Fibroblast of the conjunctiva (primary cell): ENCODE data around the gene IMMP2L.
"Not testable (repeated sequence)": the region's sequence is repeated elsewhere in the genome, so short reads cannot be mapped to it uniquely, and the experiment has no call there.

Experiments
- DNase-seq: peaks from one replicate; pipeline ENCODE4 v3.0.0-alpha.2; 2010; ENCODE audit warnings: low read depth

The IMMP2L gene

DNA sequence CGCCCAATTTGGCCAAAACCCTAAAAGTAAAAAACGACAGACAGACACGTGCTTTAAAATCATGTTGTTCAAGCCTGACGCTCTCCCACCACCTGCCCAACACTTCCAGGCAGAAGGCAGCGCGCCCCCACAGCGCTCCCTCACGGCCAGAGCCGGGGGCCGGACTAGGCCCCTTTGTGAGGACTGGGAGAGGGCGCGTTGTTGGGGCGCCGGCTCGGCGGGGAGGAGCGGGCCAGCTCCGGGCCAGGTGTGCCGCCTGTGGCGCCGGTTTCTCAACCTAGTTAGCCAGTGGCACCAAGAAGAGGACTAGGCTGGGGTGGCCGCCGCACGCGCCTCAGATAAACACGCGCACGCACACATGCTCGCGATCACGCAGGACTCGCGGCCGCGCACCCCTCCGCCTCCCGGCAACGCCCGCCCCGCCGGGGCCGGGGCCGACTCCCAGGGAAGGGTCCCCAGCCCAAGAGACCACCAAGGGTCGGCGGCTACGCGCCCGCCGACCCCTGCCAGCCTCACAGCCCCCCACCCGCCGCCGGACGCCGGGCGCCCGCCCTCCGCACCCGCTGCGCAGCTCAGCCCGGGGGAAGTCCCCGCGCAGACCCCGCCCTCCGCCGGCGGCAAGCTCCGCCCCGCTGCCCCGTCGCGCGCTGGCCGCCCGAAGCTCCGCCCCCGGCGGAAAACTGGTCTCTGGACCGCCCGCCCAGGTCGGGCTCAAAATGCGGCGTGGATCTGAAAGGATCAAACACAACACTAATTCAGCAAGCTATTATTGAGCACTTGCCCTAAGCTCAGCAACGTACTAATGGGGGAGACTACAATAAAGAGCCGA, at the start of gene IMMP2L:
Gene IMMP2L, minus strand, starts transcription at position 589 of the 829 bp plus-strand sequence.
- peak; percentile 63 for DNase-seq

DNA sequence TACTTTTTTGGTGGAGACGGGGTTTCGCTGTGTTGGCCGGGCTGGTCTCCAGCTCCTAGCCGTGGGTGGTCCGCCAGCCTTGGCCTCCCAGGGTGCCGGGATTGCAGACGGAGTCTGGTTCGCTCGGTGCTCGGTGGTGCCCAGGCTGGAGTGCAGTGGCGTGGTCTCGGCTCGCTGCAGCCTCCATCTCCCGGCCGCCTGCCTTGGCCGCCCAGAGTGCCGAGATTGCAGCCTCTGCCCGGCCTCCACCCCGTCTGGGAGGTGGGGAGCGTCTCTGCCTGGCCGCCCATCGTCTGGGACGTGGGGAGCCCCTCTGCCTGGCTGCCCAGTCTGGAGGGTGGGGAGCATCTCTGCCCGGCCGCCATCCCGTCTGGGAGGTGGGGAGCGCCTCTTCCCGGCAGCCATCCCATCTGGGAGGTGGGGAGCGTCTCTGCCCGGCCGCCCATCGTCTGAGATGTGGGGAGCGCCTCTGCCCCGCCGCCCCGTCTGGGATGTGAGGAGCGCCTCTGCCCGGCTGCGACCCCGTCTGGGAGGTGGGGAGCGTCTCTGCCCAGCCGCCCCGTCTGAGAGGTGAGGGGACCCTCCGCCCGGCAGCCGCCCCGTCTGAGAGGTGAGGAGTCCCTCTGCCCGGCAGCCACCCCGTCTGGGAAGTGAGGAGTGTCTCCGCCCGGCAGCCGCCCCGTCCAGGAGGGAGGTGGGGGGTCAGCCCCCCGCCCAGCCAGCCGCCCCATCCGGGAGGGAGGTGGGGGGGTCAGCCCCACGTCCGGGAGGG, 47.4 kb upstream of the IMMP2L start:
- not testable (repeated sequence) for DNase-seq

DNA sequence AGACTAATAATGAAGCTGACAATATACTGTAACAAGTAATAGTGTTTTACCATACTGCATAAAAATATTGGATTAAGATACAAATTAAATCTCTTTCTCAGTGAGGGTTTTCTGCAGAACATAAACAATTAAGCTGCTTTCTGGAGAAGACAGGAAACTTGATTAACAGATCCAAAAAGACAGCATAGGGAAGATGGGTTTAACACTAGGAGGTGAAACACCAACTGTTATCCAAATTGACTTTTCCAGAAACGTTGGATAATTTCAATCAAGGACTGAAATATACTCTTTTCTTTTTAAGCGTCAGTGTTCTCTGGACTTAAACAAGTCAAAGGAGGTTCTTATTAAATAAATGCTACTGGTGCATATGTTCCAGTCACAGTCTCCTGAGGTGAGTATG, 45.3 kb upstream of the IMMP2L start:
- no peak for DNase-seq

DNA sequence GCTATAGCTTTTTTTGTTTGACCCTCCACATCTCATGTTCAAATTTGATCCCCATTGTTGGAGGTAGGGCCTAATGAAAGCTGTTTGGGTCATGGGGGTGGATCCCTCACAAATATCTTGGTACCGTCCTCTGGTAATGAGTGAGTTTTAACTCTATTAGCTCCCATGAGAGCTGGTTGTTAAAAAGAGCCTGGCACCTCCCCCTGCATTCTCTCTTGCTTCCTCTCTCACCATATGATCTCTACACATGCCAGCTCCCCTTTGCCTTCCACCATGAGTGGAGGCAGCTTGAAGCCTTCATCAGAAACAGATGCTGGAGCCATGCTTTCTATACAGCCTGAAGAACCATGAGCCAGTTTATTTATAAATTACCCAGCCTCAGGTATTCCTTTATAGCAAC, 43.0 kb upstream of the IMMP2L start:
- peak; percentile 4 for DNase-seq

DNA sequence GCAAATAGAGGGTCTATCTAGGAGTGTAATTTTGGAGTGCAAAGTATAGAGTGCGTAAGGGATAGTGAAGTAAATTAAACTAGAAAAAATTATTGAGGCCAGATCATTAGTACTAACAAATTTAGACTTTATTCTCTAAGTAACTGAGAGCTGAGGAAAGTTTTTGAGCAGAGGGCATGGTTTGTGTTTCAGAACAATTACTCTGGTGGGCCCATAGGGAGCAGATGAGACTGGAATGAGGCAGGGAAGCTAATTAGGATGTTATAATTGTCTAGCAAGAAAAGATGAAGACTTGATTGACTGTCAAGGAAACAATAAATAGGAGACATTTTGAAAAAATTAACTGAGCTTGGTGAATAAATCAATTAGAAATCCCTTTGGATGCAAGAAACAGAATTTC, 37.8 kb upstream of the IMMP2L start:
- no peak for DNase-seq

DNA sequence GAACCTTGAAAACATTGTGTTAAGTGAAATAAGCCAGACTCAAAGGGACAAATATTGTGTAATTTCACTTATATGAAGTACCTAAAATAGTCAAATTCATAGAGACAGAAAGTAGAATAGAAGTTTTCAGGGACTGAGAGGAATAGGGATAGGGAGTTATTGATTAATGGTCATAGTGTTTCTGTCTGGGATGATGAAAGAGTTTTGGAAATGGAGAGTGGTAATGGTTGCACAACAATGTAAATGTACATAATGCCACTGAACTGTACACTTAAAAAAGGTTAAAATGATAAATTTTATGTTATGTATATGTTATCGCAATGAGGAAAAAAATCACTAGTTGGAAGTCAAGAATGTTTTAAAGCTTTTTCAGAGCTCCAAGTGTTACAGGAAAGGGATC, 33.5 kb upstream of the IMMP2L start:
- no peak for DNase-seq

DNA sequence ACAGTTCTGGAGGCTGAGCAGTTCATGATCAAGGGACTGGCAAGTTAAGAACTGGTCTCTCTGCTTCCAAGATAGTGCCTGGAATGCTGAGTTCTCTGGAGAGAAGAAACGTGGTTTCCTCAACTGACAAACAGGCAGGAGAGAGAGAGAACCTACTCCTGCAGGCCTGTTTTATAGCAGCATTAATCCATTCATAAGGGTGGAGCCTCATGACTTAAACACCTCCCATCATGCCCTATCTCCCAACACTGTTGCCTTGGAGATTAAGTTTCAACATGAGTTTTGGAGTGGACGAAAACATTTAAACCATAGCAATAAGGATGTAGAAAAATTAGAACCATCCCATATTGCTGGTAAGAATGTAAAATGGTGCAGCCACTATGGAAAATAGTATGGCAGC, 32.3 kb upstream of the IMMP2L start:
- DNase-seq: no peak

DNA sequence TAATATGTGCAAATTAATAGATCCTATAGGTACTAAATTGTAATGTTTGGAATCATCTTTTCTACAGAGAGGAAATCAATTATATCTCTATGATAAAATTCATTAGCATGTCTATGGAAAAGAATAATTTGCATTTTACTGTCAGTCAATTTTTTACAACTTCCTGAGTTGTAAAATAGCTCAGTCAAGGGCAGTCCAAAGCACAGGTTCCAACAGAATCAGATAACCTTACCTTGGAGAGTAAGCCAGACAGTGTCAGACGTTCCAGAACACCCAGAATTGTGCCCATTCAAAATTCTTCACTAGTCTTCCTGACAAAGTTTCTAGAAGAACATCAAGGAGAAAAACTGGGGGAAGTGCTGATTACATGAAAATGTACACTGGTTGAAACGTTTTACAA, 31.1 kb upstream of the IMMP2L start:
- no peak for DNase-seq

DNA sequence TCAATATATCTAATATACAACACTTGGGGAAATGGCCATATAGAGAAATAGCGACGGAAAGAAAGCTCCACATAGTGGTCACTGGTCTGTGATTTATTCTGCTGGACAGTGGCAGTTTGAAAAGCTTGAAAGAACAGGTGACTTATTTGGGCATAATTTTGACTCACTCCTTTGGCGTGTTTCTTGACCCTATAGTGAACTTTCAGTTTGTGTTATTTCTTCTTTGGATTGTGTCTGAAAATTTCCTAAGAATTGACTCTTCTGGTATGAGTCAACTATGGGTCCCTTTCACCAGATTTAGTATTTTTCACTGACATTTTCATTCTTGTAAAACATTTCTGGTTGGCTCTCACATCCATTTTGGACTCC, 25.8 kb upstream of the IMMP2L start:
- no peak for DNase-seq

DNA sequence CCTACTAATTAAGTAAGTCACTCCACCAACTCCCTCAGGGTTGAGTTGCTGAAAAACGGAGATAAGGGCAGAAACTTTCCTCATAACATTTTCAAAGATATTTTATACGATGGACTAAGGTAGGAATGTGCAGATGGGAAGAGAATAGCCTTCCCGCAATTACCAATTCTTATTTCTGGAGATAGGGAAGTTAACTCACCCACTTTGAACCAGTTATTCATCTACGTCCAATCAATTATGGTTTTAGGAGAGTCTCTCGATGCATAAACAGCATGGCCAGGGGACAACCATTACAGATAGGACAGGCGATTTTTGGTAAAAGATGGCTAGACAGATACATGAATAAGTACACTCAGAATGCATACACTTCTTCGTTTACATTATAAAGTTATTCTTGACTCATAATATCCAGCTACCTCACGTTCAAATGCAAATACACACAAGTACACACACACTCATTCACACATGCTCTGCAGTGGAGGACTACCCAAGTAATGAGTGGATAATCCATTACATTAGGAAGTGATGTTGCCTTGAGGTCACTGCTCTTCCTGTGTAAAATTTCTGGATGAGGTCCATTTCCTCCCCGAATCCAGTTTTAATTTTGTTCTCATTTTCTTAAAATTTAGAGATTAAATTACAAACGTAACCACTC, 25.2 kb upstream of the IMMP2L start:
- no peak for DNase-seq

DNA sequence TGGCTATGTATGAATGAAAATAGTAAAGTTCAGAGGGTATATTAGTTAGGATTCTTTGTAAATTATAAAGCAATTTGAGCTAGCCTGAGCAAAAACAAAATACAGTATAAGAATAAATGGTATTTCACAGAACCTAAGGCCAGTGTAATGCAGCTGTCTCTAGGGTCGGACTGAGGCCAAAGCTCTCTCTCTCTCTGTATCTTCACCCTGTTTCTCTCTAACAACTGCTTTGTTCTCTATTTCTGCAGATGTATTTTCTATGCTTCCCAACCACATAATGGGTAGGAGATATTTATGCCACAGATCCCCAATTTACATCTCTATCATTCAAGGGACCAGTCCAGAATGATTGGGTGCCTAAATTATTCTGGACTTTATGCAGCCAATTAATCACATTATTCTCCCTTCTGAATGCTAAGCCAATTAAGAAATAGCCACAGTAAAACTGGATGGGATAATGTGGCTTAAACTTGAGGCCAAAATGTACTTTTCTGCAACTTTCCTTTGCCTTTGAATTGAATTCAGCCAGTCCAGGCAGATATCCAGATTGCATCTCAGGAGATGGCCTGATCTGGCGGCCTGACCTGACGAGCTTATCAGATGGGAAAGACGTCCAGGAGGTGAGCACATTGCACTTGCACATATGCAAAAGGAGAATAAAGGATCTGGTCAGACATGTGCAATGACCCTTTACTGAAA, 24.6 kb upstream of the IMMP2L start:
- DNase-seq: no peak

DNA sequence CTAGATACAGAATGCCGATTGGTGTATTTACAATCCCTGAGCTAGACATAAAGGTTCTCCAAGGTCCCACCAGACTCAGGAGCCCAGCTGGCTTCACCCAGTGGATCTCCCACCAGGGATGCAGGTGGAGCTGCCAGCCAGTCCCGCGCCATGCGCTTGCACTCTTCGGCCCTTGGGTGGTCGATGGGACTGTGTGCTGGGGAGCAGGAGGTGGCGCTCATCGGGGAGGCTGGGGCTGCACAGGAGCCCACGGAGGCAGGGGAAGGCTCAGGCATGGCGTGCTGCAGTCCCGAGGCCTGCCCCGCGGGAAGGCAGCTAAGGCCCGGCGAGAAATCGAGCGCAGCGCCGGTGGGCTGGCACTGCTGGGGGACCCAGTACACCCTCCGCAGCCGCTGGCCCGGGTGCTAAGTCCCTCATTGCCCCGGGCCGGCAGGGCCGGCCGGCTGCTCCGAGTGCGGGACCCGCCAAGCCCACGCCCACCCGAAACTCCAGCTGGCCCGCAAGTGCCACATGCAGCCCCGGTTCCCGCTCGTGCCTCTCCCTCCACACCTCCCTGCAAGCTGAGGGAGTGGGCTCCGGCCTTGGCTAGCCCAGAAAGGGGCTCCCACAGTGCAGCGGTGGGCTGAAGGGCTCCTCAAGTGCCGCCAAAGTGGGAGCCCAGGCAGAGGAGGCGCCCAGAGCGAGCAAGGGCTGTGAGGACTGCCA, 19.6 kb upstream of the IMMP2L start:
- not testable (repeated sequence) for DNase-seq

DNA sequence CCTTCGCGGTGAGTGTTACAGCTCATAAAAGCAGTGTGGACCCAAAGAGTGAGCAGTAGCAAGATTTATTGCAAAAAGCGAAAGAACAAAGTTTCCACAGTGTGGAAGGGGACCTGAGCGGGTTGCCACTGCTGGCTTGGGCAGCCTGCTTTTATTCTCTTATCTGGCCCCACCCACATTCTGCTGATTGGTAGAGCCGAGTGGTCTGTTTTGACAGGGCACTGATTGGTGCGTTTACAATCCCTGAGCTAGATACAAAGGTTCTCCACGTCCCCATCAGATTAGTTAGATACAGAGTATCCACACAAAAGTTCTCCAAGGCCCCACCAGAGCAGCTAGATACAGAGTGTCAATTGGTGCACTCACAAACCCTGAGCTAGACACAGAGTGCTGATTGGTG, 18.9 kb upstream of the IMMP2L start:
- DNase-seq: not testable (repeated sequence)

DNA sequence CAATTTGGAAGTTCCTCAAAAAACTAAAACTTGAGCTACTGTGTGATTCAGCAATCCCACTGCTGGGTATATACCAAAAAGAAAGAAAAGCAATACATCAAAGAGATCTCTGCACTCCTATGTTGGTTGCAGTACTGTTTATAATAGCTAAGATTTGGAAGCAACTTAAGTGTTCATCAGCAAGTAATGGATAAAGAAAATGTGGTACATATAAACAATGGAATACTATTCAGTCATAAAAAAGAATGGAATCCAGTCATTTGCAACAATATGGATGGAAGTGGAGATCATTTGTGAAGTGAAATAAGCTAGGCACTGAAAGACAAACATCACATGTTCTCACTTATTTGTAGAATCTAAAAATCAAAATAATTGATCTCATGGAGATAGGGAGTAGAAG, 16.5 kb upstream of the IMMP2L start:
- DNase-seq: no peak

DNA sequence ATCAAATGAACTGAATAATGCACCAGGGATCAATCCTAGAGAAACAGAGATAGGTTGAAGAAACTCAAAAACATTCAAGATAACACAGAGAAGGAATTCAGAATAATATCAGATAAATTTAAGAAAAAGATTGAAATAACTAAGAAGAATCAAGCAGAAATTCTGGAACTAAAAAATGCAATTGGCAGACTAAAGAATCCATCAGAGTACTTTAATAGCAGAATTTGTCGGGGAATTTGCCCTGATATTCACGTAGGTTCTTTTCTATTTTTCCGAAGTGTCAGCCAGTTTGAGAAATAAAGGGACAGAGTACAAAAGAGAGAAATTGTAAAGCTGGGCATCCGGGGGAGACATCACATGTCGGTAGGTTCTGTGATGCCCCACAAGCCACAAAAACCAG, 9.4 kb upstream of the IMMP2L start:
- DNase-seq: no peak

DNA sequence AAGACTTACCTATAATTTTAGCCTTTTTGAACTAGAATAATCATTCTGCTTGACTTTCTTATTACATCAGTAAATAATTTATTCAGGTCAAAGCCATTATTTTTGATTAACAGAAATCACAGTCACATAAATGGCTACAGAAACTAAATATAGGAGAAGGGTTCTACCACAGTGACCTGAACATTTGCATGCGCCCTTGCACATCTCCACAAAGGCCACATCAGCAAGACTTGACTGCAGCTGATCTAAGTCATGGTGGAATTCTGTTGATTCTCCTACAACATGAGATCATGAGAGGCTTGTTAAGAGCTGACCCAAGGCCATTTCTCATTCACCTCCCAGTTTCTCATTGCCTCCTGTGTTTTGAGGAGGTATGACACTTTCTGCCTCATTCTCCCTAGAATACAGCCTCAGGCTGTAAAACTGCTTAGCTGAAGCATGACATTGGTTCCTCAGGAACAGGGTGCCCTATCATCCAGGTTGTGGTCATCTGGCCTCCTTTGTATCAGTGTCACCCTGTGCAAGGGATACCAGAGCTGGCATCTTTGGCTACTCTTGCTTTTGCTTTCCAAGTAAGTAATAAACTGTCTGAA, 6.7 kb upstream of the IMMP2L start:
- no peak for DNase-seq

DNA sequence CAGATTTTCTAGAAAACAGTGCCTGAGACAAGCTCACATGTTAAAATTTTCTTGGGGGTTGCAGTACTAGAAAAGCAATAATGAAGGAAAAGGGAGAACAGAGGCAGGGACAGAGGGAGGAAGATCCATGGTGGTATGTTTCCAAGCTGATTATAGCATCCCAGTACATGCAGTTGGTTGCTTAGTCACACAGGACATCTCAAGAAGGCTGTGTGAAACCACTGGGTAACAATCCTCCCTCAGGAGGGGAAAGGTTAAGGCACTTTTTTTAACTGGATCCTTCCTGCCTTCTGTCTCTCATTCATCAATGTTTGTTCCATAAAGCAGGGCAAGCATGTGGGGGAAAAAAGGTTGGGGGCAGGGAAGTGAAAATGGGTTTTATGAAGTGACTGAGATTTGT, 6.1 kb upstream of the IMMP2L start:
- no peak for DNase-seq

DNA sequence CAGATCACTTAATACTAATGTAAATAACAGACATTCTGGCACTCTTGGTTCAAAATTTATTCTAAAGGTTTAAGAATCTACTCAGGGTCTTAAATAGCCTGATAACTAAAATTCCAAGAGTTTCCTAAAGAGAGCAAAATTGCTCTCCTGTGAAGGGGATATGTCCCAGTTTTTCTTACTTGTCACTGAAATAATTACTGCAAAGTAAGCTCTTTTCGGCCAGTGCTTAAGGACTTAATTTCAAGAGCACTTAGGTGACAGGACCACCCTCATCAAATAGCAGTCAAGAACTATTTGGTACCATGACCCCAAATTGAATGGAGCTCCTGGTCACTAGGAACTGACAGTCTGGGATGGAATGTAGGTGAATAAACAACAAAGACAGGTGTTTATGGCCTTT, 1.8 kb upstream of the IMMP2L start:
- no peak for DNase-seq

DNA sequence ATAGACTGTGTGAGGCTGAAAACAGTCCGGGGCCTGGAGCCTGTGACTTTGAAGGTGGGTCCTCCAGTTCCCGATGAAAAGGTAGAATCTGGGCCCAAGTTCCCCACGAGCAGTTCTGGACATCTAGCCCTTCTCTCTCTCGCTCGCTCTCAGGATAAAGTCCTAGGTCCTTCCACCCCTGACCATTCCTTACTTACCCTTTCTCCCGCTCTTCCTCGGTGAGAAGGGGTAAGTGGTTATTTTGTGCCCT, 713 bp downstream of the IMMP2L start:
- no peak for DNase-seq

DNA sequence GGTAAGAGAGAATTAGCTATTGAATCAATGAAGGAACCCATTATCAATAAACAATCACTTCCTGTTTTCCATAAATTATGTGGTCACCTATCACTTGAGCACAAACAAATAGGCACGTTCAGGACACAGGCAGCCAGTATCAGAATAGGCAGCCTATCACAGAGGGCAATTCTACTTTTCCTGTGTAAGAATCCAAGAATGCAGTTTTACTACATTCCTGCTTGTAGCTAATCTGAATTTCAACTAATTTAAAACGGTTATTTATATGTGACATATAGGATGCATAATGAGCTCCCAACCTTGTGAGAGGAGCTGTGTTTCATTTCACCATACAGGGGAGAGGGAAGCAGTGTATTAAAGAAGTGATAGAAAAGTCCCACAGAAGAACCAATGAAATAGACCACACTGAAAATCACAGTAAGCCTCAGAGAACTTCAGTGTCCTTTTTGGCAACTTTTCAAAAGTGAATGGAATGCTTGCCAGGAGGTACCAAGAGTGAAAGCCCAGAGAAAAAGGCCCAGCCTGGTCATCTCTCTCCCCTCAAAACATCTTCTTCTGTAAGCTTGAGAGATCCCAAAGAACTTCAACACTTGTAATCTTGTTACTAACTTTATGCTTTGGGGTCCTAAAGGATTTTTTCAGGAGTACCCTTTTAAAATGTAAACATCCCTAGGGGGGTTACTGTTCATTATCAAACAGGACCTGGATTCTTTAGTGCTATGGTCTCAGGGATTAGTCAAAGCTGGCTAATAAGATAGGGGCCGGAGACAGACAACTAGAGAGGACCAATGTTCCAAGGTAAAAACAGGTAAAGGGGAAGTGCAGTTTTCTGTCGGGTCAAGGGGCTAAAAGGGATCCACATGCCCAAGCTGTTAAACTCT, 1.3 kb downstream of the IMMP2L start:
- DNase-seq: peak; percentile 28

DNA sequence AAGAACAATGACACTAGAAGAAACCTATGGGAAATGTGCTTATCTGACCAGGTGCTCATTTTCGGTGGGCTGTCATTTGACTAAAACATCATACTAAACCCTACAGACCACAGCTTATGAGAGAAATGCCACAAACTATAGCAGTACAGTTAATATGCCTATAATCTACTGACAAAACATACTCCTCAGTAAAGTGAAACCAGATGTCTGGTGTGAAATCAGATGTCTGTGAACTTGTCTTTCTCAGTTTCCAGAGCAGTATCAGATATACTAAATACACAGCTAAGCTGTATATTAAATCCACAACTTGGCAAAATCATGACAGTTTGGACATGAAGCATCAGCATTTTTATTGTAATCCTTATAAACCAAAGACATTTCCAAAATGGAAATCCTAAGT, 3.3 kb downstream of the IMMP2L start:
- peak; percentile 29 for DNase-seq
